Measurements from ENCODE around the gene BDH1. TPM values are rescaled to one million over a fixed set of nuclear protein-coding genes. Genes with fewer than 3 reads are reported as not detected.

Gene BDH1
- total and polyA plus RNA-seq, 2 of the 13 experiments (the other 11 are each of a cell fraction or from before 2014, with no cell fraction given) = 21.2 to 71.9 TPM

- TF ChIP-seq ZBTB10 (CRISPR knock-in tag; IDR thresholded peaks at IDR 0.05; ENCODE audit: borderline replicate concordance) (peak; percentile 96), ZNF205 (CRISPR knock-in tag; IDR thresholded peaks at IDR 0.05) (no peak), RFX3 (CRISPR knock-in tag; IDR thresholded peaks at IDR 0.05) (no peak), ATF7 (IDR thresholded peaks at IDR 0.05) (peak; percentile 32; the same call in 1 of the 2 replicates), ATF7 (CRISPR knock-in tag; IDR thresholded peaks at IDR 0.05) (no peak), ZNF253 (CRISPR knock-in tag; IDR thresholded peaks at IDR 0.05; ENCODE audit: borderline replicate concordance) (no peak), CTCF (CRISPR knock-in tag; IDR thresholded peaks at IDR 0.05) (peak; percentile 39), ZNF501 (CRISPR knock-in tag; IDR thresholded peaks at IDR 0.05) (peak; percentile 53; the same call in 1 of the 2 replicates), ZNF704 (CRISPR knock-in tag; IDR thresholded peaks at IDR 0.05; ENCODE audit: borderline replicate concordance) (no peak), NR2C2 (CRISPR knock-in tag; IDR thresholded peaks at IDR 0.05; ENCODE audit: borderline replicate concordance) (peak; percentile 31; the same call in 1 of the 2 replicates), SAP130 (CRISPR knock-in tag; IDR thresholded peaks at IDR 0.05; ENCODE audit: low read depth) (peak; percentile 43), SIX1 (CRISPR knock-in tag; IDR thresholded peaks at IDR 0.05; ENCODE audit: borderline replicate concordance) (no peak), STAG1 (CRISPR knock-in tag; IDR thresholded peaks at IDR 0.05) (peak; percentile 8), ZNF138 (CRISPR knock-in tag; IDR thresholded peaks at IDR 0.05; ENCODE audit: low read depth) (no peak), DBP (CRISPR knock-in tag; IDR thresholded peaks at IDR 0.05; ENCODE audit: not compliant biosample characterization) (no peak), ZNF891 (CRISPR knock-in tag; IDR thresholded peaks at IDR 0.05) (no peak), CREB1 (IDR thresholded peaks at IDR 0.05) (no peak), CREB1 (CRISPR knock-in tag; IDR thresholded peaks at IDR 0.05) (no peak), DMTF1 (CRISPR knock-in tag; IDR thresholded peaks at IDR 0.05) (no peak), ZNF557 (CRISPR knock-in tag; IDR thresholded peaks at IDR 0.05) (0 out of 2 replicates have a peak, but pooled peaks have one; percentile 29), MYC (CRISPR knock-in tag; IDR thresholded peaks at IDR 0.05; ENCODE audit: borderline replicate concordance) (peak; percentile 77; the same call in 1 of the 2 replicates)
Measured at GRCh38 chr3:197513953-197514785, 41.6 kb downstream of the BDH1 start (continued).
